ENCODE results near the gene MESD. TPM values are rescaled to one million over a fixed set of nuclear protein-coding genes. Genes with fewer than 3 reads are reported as not detected.

MESD gene
- total and polyA plus RNA-seq, 9 of the 15 experiments (the other 6 are each of a cell fraction or from before 2014, with no cell fraction given): 11.3 to 39.7 (median 22.8) TPM

- Histone ChIP-seq H3K9ac (ENCODE audit: insufficient read depth in 1 of 2, low read depth in 2 of 2, low read length in 2 of 2) (no peak overlapping the region), H4K20me1 (replicated peaks; ENCODE audit: control insufficient read depth, insufficient read depth, low read length) (no peaks in the 10 kb centered on the region), H3K4me1 (replicated peaks in 1 of 2; ENCODE audit: control insufficient read depth in 2 of 2, insufficient read depth in 2 of 2, low read length in 2 of 2) (no peaks in the 10 kb centered on the region), H2AFZ (ENCODE audit: low read depth, low read length) (no peak overlapping the region), H3K9me3 (replicated peaks; ENCODE audit: control insufficient read depth, insufficient read depth, low read depth, low read length) (no peaks in the 10 kb centered on the region), H3K27me3 (ENCODE audit: control insufficient read depth in 2 of 2, insufficient read depth in 2 of 2, low read length in 2 of 2) (no peaks in the 10 kb centered on the region), H3K36me3 (ENCODE audit: control insufficient read depth, insufficient read depth, low read length) (no peaks in the 10 kb centered on the region), H3K4me2 (ENCODE audit: insufficient read depth, low read length) (no peak overlapping the region), H3K79me2 (ENCODE audit: control insufficient read depth, insufficient read depth, low read length) (no peaks in the 10 kb centered on the region), H3K27ac (ENCODE audit: extremely low read depth, low read depth, low read length) (no peak overlapping the region), H3K9me1 (ENCODE audit: control insufficient read depth, insufficient read depth, low read length) (no peaks in the 10 kb centered on the region), H3K4me3 (no peak overlapping the region)
- WGBS (ENCODE audit: insufficient coverage, low coverage, missing lambda C conversion rate): 17% methylated on average over 7 of the region's 8 CpGs
- BruUV-seq (replicated peaks): no TSS peak
- no peak for DNase-seq (ENCODE audit: extremely low read depth in 1 of 4, low spot score in 3 of 4)
- intact Hi-C loops (cut with micrococcal nuclease): no loop called here
- no peak for ATAC-seq
- ChIA-PET POLR2A (interaction anchor here (0.5 to 1.1 kb wide), 2 partner anchors 16 to 855 kb away, joined by 3 to 4 read pairs; partner anchors contain the start of gene TLNRD1), CTCF (ENCODE audit: low intra/inter-chr PET ratio) (no interaction called here)
- TF ChIP-seq NCOR1 (IDR thresholded peaks at IDR 0.05) (no peak), OTX1 (CRISPR knock-in tag; IDR thresholded peaks at IDR 0.05) (no peak), ZFP36 (IDR thresholded peaks at IDR 0.05; ENCODE audit: low read depth, low read length, partially characterized antibody) (no peak), ZNF282 (CRISPR knock-in tag; IDR thresholded peaks at IDR 0.05) (no peak)
- no peak for FAIRE-seq
- in situ Hi-C loops (cut with MboI): no loop called here
Measured at GRCh38 chr15:81015621-81016488, 26.2 kb upstream of the MESD start.

- Histone ChIP-seq H3K36me3 (ENCODE audit: control insufficient read depth, insufficient read depth, low read length) (no peaks in the 10 kb centered on the region), H3K4me1 (replicated peaks in 1 of 2; ENCODE audit: control insufficient read depth in 2 of 2, insufficient read depth in 2 of 2, low read length in 2 of 2) (no peaks in the 10 kb centered on the region), H3K4me3 (no peak overlapping the region), H3K9me1 (ENCODE audit: control insufficient read depth, insufficient read depth, low read length) (no peaks in the 10 kb centered on the region), H3K9ac (ENCODE audit: insufficient read depth in 1 of 2, low read depth in 2 of 2, low read length in 2 of 2) (no peak overlapping the region), H3K9me3 (replicated peaks; ENCODE audit: control insufficient read depth, insufficient read depth, low read depth, low read length) (no peaks in the 10 kb centered on the region), H3K27ac (ENCODE audit: extremely low read depth, low read depth, low read length) (no peak overlapping the region), H3K4me2 (ENCODE audit: insufficient read depth, low read length) (no peak overlapping the region), H3K79me2 (ENCODE audit: control insufficient read depth, insufficient read depth, low read length) (no peaks in the 10 kb centered on the region), H3K27me3 (ENCODE audit: control insufficient read depth in 2 of 2, insufficient read depth in 2 of 2, low read length in 2 of 2) (no peaks in the 10 kb centered on the region), H2AFZ (ENCODE audit: low read depth, low read length) (no peak overlapping the region), H4K20me1 (replicated peaks; ENCODE audit: control insufficient read depth, insufficient read depth, low read length) (no peaks in the 10 kb centered on the region)
- in situ Hi-C loops (cut with MboI) (no loop called here), intact Hi-C loops (cut with micrococcal nuclease) (no loop called here)
- ChIA-PET CTCF (ENCODE audit: low intra/inter-chr PET ratio) (no interaction called here), POLR2A (interaction anchor here (1.1 to 2.0 kb wide), 2 partner anchors 9 to 14 kb away, joined by 4 to 8 read pairs; partner anchors contain the start of gene TLNRD1)
- 23% methylated on average over 9 of the region's 9 CpGs for WGBS (ENCODE audit: insufficient coverage, low coverage, missing lambda C conversion rate)
- FAIRE-seq (no peak), ATAC-seq (no peak), DNase-seq (ENCODE audit: extremely low read depth in 1 of 4, low spot score in 3 of 4) (no peak)
- BruUV-seq (replicated peaks): no TSS peak
- TF ChIP-seq ETV6 (IDR thresholded peaks at IDR 0.05; ENCODE audit: borderline replicate concordance in 1 of 2, low read depth in 2 of 2, low read length in 1 of 2) (no peak), ETV6 (CRISPR knock-in tag; IDR thresholded peaks at IDR 0.05; ENCODE audit: borderline replicate concordance) (no peak), ZNF830 (CRISPR knock-in tag; IDR thresholded peaks at IDR 0.05) (no peak), GMEB1 (CRISPR knock-in tag; IDR thresholded peaks at IDR 0.05) (no peak), NFXL1 (CRISPR knock-in tag; IDR thresholded peaks at IDR 0.05) (no peak)
Measured at GRCh38 chr15:81014446-81015093, 25.0 kb upstream of the MESD start.
